Effector CD4-positive, alpha-beta T cell (primary cell): ENCODE measurements around the gene SLC45A3.
"Not testable (repeated sequence)": the region's sequence is repeated elsewhere in the genome, so short reads cannot be mapped to it uniquely, and the experiment has no call there.

Experiments
- DNase-seq: peaks from one replicate; pipeline ENCODE4 v3.0.0-alpha.2; 2020

The SLC45A3 gene

DNA sequence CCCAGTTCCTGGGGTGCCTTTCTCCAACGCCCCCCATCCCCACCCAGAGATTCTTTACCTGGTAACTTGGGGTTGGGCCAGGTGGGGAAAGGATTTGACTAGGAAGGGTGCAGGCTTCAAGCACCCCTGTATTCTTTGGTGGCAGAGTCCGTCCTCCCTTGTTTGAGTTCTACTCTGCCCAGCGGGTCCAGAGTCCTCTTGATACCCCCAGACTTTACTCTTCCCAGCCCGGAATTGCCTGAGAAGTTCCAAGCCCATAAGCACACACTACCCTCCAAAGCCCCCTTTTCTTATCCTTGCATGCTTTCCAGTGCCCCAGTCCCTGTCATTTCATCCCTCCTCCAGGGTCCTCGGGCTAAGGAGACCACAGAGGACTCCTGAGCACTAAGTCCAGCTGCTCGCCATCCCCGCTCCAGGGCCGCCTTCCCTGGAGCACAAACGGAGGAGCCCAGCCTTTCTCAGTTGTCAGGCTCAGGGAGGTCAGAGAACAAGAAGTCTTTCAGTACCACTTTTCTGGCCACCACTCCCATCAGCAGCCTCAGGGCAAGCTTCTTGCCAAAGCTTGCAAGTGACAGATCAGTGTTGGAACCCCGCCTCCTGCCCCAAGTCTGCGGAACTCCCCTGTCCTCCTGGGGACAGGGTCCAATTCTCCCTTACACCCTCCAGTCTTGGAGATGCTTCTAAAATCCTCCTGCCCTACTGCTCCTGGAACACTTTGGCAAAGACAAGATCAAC is 12.2 kb downstream of the SLC45A3 start:
- no peak for DNase-seq

- DNase-seq = no peak
These were observed 13.7 kb downstream of the SLC45A3 start for GRCh38 chr1:205666372-205667166.

GRCh38 chr1:205665201-205666045 is 14.9 kb downstream of the SLC45A3 start:
- no peak for DNase-seq

GRCh38 chr1:205664399-205665017 is 15.8 kb downstream of the SLC45A3 start:
- DNase-seq = no peak

- DNase-seq = no peak
These were observed 16.9 kb downstream of the SLC45A3 start for GRCh38 chr1:205663286-205663936.

- no peak for DNase-seq
These were observed 17.5 kb downstream of the SLC45A3 start for GRCh38 chr1:205662791-205663190.

GRCh38 chr1:205662135-205662738 is 18.1 kb downstream of the SLC45A3 start:
- no peak for DNase-seq

GRCh38 chr1:205661429-205662134 is 18.7 kb downstream of the SLC45A3 start:
- DNase-seq = no peak

DNA sequence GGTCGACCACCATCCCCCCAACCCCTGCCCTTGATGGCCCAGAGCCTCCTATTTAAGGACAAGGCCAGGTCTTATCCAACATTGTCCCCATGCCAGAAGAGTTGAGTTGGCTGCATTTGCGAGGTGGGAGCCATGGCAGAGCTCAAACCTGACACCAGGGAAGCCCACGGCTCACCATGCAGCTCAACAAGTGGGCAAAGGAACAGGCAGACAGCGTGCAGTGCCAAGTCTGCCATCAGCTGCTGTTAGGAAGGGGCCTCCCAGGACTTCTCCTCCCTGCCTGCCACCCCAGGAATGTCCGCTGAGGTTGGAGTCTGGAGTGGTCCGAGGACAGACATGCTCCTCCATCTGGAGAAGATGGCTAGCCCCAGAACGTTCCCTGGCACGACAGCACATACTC is 19.9 kb downstream of the SLC45A3 start:
- DNase-seq = no peak

GRCh38 chr1:205658943-205659581 is 21.2 kb downstream of the SLC45A3 start:
- DNase-seq = peak; percentile 60

- DNase-seq = no peak
These were observed 24.1 kb downstream of the SLC45A3 start for GRCh38 chr1:205656236-205656635.

- no peak for DNase-seq
These were observed 27.3 kb downstream of the SLC45A3 start for GRCh38 chr1:205652984-205653383.

DNA sequence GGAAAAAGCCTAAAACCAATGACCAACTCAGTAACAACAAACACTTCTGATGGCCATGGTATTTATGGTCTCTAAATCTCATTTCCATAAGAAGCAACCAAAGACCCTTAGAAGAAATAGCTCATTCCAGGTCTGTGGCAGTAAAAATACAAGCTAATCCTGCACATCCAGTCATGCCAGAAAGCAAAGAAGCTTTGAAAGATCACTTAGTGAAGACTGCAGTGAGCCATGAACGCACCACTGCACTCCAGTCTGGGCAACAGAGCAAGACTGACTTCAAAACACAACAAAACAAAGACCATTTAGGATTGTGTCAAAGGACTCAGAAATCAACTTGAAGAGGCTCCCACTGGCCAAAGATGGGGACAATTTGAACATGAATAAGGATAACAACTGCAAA is 30.1 kb downstream of the SLC45A3 start:
- DNase-seq = no peak

DNA sequence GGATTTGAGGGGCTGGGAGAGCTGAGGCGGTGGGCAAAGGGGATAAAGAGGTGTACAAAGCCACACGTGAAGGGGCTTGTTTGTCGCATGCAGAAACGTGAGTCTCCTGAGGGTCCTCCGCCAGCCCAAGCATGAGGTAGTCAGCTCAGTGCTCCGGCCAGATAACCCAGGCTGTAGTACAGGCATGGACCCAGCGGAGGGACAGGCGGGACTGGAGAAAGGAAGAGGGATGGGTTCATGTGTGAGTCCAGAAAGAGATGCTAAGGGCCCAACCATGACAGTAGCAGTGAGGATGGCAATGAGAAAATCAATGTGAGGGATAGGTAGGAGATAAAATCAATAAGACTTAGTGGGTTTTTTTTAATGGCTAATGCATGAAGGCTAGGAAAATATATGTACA is 34.8 kb downstream of the SLC45A3 start:
- no peak for DNase-seq

DNA sequence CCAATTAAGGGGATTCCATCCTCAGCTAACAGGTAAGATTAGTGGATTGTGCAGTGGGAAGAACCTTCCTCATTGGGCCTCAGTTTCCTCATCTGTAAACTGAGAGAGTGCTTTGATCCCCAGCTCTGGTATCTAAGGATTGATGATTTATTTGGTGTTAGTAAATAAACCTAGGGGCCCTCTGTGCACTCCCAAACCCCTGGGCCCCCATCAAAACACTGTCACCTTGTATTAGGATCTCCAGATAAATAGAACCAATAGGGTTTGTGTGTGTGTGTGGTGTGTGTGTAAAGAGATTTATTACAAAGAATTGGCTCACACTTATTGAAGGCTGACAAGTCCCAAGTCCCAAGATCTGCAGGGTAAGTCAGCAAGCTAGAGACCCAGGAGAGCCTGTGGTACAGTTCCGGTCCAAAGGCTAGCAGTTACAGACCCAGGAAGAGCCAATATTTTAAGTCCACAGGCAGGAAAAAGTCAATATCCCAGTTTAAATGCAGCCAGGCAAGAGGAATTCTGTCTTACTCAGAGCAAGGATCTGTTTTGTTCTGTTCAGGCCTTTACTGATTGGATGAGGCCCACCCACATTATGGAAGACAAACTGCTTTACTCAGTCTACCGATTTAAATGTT is 37.5 kb downstream of the SLC45A3 start:
- no peak for DNase-seq

DNA sequence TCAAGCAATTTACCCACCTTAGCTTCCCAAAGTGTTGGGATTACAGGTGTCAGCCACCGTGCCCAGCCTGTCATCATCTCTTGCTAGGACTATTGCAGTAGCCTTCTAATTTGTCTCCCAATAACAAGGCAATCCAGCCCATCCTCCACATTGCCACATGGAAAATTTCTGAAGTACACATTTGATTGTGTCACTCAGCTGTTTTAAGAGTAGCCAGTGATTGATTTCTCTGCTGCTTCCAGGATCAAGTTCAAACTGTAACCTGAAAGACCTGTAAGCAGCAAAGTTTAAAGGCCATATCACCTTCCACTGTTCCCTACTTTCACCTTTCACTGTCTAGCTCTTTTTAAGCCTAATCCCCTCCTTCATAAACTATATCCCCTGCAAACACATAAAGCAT is 40.7 kb downstream of the SLC45A3 start:
- DNase-seq = no peak

DNA sequence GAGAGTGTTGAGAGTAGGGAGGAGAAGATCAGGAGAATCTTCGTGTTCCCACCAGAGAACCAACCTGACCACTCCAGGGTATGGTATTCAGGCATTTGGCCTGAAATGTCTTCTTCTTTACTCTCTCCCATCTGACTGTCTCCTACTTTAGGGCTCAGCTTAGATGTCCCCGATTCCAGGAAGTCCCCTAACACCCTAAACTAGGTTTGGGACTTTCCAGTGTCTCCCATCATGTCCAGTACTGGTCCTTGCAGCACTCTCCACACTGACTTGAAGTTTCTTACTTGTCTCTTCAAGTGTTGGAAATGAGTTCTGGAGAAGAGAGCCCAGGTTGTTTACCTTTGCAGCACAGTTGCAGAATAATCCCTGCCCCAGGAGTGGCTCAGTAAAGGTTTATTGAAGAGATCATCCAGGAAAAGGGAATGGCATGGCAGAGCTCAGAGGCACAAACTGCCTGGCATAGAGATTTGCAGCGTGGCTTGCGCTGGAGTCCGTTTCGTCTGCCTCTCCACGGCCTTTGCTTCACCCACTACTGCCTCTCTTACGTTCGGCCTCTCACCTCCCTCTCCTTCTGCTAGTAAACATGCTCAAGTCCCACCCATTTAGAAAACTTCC is 42.3 kb downstream of the SLC45A3 start:
- no peak for DNase-seq

DNA sequence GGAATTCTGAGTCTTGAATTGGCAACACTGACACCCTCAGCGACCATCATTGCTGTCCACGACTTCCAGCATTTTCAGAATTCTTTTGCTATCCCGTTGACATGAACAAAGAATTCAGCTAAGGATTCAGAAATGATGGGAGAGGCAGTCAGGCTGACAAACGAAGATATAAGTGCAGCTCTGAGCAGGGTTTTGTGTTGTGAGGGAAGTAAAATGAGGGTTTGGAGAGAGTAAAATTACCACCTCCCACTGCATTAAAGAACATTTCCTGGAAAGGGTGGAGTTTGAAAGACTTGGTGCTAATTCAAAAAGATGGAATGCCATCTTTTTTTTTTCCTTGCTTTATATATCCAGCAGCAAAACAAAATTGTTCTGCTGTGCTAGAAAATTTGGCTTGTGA is 43.6 kb downstream of the SLC45A3 start:
- DNase-seq = no peak

- DNase-seq = not testable (repeated sequence)
These were observed 44.2 kb downstream of the SLC45A3 start for GRCh38 chr1:205636138-205636530.
